Esophagus muscularis mucosa (tissue), 4 donors: ENCODE data around the gene THSD4.

Source experiments
- EP300 ChIP-seq: sonication (generic); formaldehyde crosslinking; IDR thresholded peaks from one replicate; pipeline ENCODE4 v1.6.1; 2017; ENCODE audit warnings: antibody characterized with exemption
- POLR2A ChIP-seq: fragments of 450-650 bp; IDR thresholded peaks from one replicate; pipeline ENCODE4 v1.6.1; 2017; ENCODE audit warnings: antibody characterized with exemption, moderate library complexity, mild to moderate bottlenecking, low read depth
- POLR2AphosphoS5 ChIP-seq, 2 donors: sonication (generic); formaldehyde crosslinking; IDR thresholded peaks; one replicate each; pipeline ENCODE4 v1.6.1; 2017; ENCODE audit warnings: antibody characterized with exemption in 2 of 2
- TF ChIP-seq, protein P1 (sequence below), 3 experiments: fragments of 200-600 bp in 2 of 3; fragments of 450-650 bp in 1 of 3; sonication (generic) in 2 of 3; IDR thresholded peaks; one replicate each; pipeline ENCODE4 v1.5.1; 2017 to 2019; ENCODE audit warnings: antibody characterized with exemption in 3 of 3, mild to moderate bottlenecking in 2 of 3, moderate library complexity in 1 of 3

DNA sequence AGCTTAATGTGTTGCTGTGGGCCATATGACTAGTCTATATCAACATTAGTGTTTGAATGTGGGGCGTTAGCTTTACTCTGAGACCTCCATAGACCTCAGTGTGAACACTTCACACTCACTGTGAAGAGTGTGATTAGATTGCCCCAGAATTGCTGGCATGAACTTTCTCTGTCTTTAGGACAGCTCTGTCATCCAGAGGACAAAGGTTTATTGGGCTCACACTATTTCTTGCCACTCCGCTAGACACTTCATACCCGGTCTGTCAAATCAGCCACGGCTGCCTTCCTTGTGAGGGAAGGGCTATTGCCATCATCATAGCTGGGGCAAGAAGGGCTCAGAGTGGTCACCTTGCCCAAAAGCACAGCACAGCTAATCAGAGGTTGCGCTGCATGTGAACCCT, 378.3 kb downstream of the THSD4 start:
- TF ChIP-seq, protein P1, sequence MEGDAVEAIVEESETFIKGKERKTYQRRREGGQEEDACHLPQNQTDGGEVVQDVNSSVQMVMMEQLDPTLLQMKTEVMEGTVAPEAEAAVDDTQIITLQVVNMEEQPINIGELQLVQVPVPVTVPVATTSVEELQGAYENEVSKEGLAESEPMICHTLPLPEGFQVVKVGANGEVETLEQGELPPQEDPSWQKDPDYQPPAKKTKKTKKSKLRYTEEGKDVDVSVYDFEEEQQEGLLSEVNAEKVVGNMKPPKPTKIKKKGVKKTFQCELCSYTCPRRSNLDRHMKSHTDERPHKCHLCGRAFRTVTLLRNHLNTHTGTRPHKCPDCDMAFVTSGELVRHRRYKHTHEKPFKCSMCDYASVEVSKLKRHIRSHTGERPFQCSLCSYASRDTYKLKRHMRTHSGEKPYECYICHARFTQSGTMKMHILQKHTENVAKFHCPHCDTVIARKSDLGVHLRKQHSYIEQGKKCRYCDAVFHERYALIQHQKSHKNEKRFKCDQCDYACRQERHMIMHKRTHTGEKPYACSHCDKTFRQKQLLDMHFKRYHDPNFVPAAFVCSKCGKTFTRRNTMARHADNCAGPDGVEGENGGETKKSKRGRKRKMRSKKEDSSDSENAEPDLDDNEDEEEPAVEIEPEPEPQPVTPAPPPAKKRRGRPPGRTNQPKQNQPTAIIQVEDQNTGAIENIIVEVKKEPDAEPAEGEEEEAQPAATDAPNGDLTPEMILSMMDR (IDR thresholded peaks at IDR 0.05) = no peak
- TF ChIP-seq POLR2AphosphoS5 (IDR thresholded peaks at IDR 0.05) (no peak), POLR2A (no peak), EP300 (no peak)
